HepG2 (cell line): ENCODE results near the gene LARP4. TPM values are rescaled to one million over a fixed set of nuclear protein-coding genes. Genes with fewer than 3 reads are reported as not detected.

Source experiments
- ATAC-seq: fragments of 200-7000 bp; cut with Tn5 transposase; 3 replicates; pipeline ENCODE4 v1.9.1; 2020; ENCODE audit warnings: mild to moderate bottlenecking, moderate library complexity
- BruUV-seq: library from RNA; stranded (reverse); fragments of 400-500 nt; replicated peaks from 2 replicates; lab custom pipeline; 2021; lab: Mats Ljungman, UMichigan
- CTCF ChIA-PET: fragments of 300-600 bp; formaldehyde crosslinking; extraction: SDS; loops from one replicate; lab custom pipeline; 2021; ENCODE audit warnings: low total read pairs, inconsistent platforms, low intra/inter-chr PET ratio; lab: Yijun Ruan, JAX
- POLR2A ChIA-PET: fragments of 350-600 bp; sonication (Branson Sonifier 250); formaldehyde crosslinking; loops from one replicate; lab custom pipeline; 2020; ENCODE audit warnings: antibody characterized with exemption, inconsistent platforms; lab: Yijun Ruan, JAX
- DNase-seq: peaks from one replicate; pipeline ENCODE4 v3.0.0-alpha.2; 2015; ENCODE audit warnings: low spot score
- FAIRE-seq: peaks from 3 replicates; lab custom pipeline; 2011; peaks lifted over from hg19 to GRCh38; lab: Jason Lieb, UNC
- H2AFZ ChIP-seq: one replicate; pipeline ENCODE4 v1.6.1; 2011; ENCODE audit warnings: low read length, inconsistent platforms
- H3K27ac ChIP-seq: fragments of 300-600 bp; 3 replicates; pipeline ENCODE4 v1.8.0; 2011; ENCODE audit warnings: mixed run types, mild to moderate bottlenecking, mixed read lengths, low read length, inconsistent platforms; ENCODE audit not compliant: insufficient read depth; ENCODE audit errors: extremely low read length
- H3K27me3 ChIP-seq, 2 experiments: fragments of 200-600 bp in 1 of 2; 2 replicates in 1 of 2; 3 replicates in 1 of 2; pipeline versions ENCODE4 v1.6.0 to v1.8.0; 2011; ENCODE audit warnings: low read length in 2 of 2, mild to moderate bottlenecking in 2 of 2, moderate library complexity in 2 of 2, inconsistent platforms in 1 of 2; ENCODE audit not compliant: insufficient read depth in 2 of 2, control insufficient read depth in 1 of 2
- H3K36me3 ChIP-seq, 2 experiments: fragments of 200-600 bp in 1 of 2; replicated peaks in 1 of 2; 2 replicates in 1 of 2; 3 replicates in 1 of 2; pipeline versions ENCODE4 v1.5.1 to v1.8.0; 2011; ENCODE audit warnings: low read length in 2 of 2, inconsistent platforms in 1 of 2; ENCODE audit not compliant: insufficient read depth in 2 of 2, control insufficient read depth in 1 of 2
- H3K4me1 ChIP-seq: 2 replicates; pipeline ENCODE4 v1.5.1; 2012; ENCODE audit warnings: low read length, inconsistent platforms; ENCODE audit not compliant: insufficient read depth
- H3K4me2 ChIP-seq: 2 replicates; pipeline ENCODE4 v1.6.0; 2011; ENCODE audit warnings: low read depth, low read length, inconsistent platforms
- H3K4me3 ChIP-seq, 3 experiments: fragments of 200-600 bp in 1 of 3; sonication (generic), shearing (Covaris generic) in 1 of 3; replicated peaks in 1 of 3; 2 replicates each; pipeline ENCODE4 v1.5.1; 2011 to 2016; ENCODE audit warnings: low read length in 3 of 3, inconsistent platforms in 2 of 3, low read depth in 2 of 3, mild to moderate bottlenecking in 2 of 3, control low read depth in 1 of 3, mixed read lengths in 1 of 3; ENCODE audit not compliant: insufficient read depth in 1 of 3
- H3K79me2 ChIP-seq: one replicate; pipeline ENCODE4 v1.6.1; 2011; ENCODE audit warnings: low read length, inconsistent platforms; ENCODE audit not compliant: insufficient read depth
- H3K9ac ChIP-seq: 2 replicates; pipeline ENCODE4 v1.6.0; 2011; ENCODE audit warnings: mild to moderate bottlenecking, low read depth, low read length, inconsistent platforms; ENCODE audit not compliant: insufficient read depth
- H3K9me3 ChIP-seq: 2 replicates; pipeline ENCODE4 v1.5.1; 2012; ENCODE audit warnings: mild to moderate bottlenecking, low read length
- H4K20me1 ChIP-seq: 2 replicates; pipeline ENCODE4 v1.6.0; 2011; ENCODE audit warnings: inconsistent platforms, mild to moderate bottlenecking, low read length, moderate library complexity; ENCODE audit not compliant: insufficient read depth
- BRCA1 ChIP-seq: sonication (generic); formaldehyde crosslinking; IDR thresholded peaks from 2 replicates; pipeline ENCODE4 v1.4.0; 2020; ENCODE audit warnings: missing genetic modification reagents
- DMAP1 ChIP-seq: IDR thresholded peaks from 2 replicates; pipeline ENCODE4 v1.6.1; 2016
- MAFG ChIP-seq: sonication (generic); formaldehyde crosslinking; IDR thresholded peaks from 2 replicates; pipeline ENCODE4 v1.5.1; 2020; ENCODE audit warnings: mild to moderate bottlenecking, missing genetic modification reagents
- ZMYM3 ChIP-seq: sonication (generic); formaldehyde crosslinking; IDR thresholded peaks from 2 replicates; pipeline ENCODE4 v1.5.1; 2020; ENCODE audit warnings: mild to moderate bottlenecking, missing genetic modification reagents
- ZNF567 ChIP-seq: sonication (generic); formaldehyde crosslinking; IDR thresholded peaks from 2 replicates; pipeline ENCODE4 v1.8.1; 2023; ENCODE audit warnings: mild to moderate bottlenecking, missing genetic modification reagents, borderline replicate concordance
- ZNF782 ChIP-seq: sonication (generic); formaldehyde crosslinking; IDR thresholded peaks from 2 replicates; pipeline ENCODE4 v1.4.0; 2020; ENCODE audit warnings: missing genetic modification reagents, mild to moderate bottlenecking, borderline replicate concordance
- WGBS: methylation state at CpG from one replicate; pipeline ENCODE4 v1.1.6; 2017; ENCODE audit warnings: low lambda C conversion rate; 5-methylcytosine and 5-hydroxymethylcytosine counted together
- in situ Hi-C: cut with HindIII; loops from 2 replicates; pipeline ENCODE4 v1.10.0; 2017; ENCODE audit warnings: low pct_unique_long_range_greater_than_20kb; ENCODE audit not compliant: extremely low pct_ligation_motif_present
- intact Hi-C: fragments of 100-400 bp; cut with micrococcal nuclease; formaldehyde crosslinking; loops from one replicate; pipeline ENCODE4 v1.10.0; 2022; ENCODE audit not compliant: unreplicated experiment
- polyA plus RNA-seq, 8 experiments: library from polyadenylated mRNA; depleted of rRNA in 3 of 8; stranded (reverse) in 7 of 8; unstranded in 1 of 8; fragments of >200 nt; fragmentation: Illumina TruSeq in 4 of 8; extraction: Trizol in 4 of 8; gene quantifications; 2 replicates each; pipeline versions ENCODE4 v1.2.1 to v1.2.3, GENCODE V29; 2011 to 2016; ENCODE audit warnings: low read depth in 4 of 8, missing spikeins in 1 of 8, mixed read lengths in 1 of 8; ENCODE audit not compliant: insufficient read depth in 1 of 8
- total RNA-seq, 5 experiments: library from RNA; depleted of rRNA; stranded (reverse); fragments of >200 nt; fragmentation: Illumina TruSeq; extraction: Trizol; gene quantifications; 2 replicates each; pipeline ENCODE4 v1.2.3, GENCODE V29; 2016; ENCODE audit warnings: low read depth in 1 of 5
- TF ChIP-seq, protein P1 (sequence below): sonication (generic); formaldehyde crosslinking; IDR thresholded peaks from 2 replicates; pipeline ENCODE4 v1.5.0; 2020; ENCODE audit warnings: mild to moderate bottlenecking, missing genetic modification reagents
- TF ChIP-seq, protein P2 (sequence below): sonication (generic); formaldehyde crosslinking; IDR thresholded peaks from 2 replicates; pipeline ENCODE4 v1.8.0; 2022; ENCODE audit warnings: low read depth, missing genetic modification reagents

The LARP4 gene
- total and polyA plus RNA-seq, 2 of the 13 experiments (the other 11 are each of a cell fraction or from before 2014, with no cell fraction given), result 16.4 to 42.7 TPM

DNA sequence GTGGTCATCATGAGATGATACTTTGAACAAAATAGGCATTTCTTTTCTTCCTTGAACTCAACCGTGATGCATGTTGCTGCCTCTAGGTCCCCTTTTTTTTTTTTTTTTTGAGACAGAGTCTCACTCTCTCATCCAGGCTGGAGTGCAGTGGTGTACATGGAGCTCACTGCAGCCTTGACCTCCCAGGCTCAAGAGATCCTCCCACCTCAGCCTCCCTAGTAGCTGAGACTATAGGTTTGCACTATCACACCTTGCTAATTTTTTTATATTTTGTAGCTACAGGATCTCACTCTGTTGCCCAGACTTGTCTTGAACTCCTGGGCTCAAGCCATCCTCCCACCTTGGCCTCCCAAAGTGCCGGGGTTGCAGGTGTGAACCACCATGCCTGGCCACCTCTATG, 124.7 kb downstream of the LARP4 start:
- intact Hi-C loops (loop anchor here (1.0 kb wide), 1 partner anchor 10 kb away; no protein-coding TSS in a partner anchor), in situ Hi-C loops (no loop called here)
- Histone ChIP-seq H3K4me2 (peak overlapping the region; percentile 79), H2AFZ (no peak overlapping the region), H3K4me3 (peak overlapping the region in 2 of 3 experiments; percentile 27 to 48; a peak in 1 of 6 replicates), H3K4me1 (peaks cover 94% of the 10 kb centered on the region), H4K20me1 (no peaks in the 10 kb centered on the region), H3K27me3 (no peaks in the 10 kb centered on the region), H3K27ac (peak overlapping the region; percentile 99), H3K79me2 (peaks cover 88% of the 10 kb centered on the region), H3K36me3 (0 out of 5 replicates have a peak, but pooled peaks cover 0 to 4% of the 10 kb centered on the region in 2 experiments), H3K9ac (peak overlapping the region; percentile 83), H3K9me3 (no peaks in the 10 kb centered on the region)
- POLR2A ChIA-PET, result interaction anchor here (1.3 to 3.8 kb wide), 6 partner anchors 9 to 22 kb away, joined by 3 to 27 read pairs (median 10); partner anchors contain the start of gene DIP2B
- DNase-seq, result no peak
- FAIRE-seq, result no peak
- CTCF ChIA-PET, result no interaction called here
- no peak for ATAC-seq
- WGBS, result 85% methylated on average over 2 of the region's 2 CpGs
- no peak for TF ChIP-seq MAFG (CRISPR knock-in tag)
- no peak for TF ChIP-seq DMAP1 (CRISPR knock-in tag)
- TF ChIP-seq BRCA1 (CRISPR knock-in tag), result no peak
- TF ChIP-seq ZNF567 (CRISPR knock-in tag), result no peak
- TF ChIP-seq, protein P1, sequence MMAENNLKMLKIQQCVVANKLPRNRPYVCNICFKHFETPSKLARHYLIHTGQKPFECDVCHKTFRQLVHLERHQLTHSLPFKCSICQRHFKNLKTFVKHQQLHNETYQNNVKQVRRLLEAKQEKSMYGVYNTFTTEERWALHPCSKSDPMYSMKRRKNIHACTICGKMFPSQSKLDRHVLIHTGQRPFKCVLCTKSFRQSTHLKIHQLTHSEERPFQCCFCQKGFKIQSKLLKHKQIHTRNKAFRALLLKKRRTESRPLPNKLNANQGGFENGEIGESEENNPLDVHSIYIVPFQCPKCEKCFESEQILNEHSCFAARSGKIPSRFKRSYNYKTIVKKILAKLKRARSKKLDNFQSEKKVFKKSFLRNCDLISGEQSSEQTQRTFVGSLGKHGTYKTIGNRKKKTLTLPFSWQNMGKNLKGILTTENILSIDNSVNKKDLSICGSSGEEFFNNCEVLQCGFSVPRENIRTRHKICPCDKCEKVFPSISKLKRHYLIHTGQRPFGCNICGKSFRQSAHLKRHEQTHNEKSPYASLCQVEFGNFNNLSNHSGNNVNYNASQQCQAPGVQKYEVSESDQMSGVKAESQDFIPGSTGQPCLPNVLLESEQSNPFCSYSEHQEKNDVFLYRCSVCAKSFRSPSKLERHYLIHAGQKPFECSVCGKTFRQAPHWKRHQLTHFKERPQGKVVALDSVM (CRISPR knock-in tag), result peak; percentile 93
- TF ChIP-seq ZMYM3, result peak; percentile 57; the same call in 1 of the 2 replicates
- TF ChIP-seq, protein P2, sequence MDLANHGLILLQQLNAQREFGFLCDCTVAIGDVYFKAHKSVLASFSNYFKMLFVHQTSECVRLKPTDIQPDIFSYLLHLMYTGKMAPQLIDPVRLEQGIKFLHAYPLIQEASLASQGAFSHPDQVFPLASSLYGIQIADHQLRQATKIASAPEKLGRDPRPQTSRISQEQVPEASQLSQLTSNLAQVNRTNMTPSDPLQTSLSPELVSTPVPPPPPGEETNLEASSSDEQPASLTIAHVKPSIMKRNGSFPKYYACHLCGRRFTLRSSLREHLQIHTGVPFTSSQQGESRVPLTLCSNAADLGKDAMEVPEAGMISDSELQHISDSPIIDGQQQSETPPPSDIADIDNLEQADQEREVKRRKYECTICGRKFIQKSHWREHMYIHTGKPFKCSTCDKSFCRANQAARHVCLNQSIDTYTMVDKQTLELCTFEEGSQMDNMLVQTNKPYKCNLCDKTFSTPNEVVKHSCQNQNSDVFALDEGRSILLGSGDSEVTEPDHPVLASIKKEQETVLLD (CRISPR knock-in tag), result no peak
- TF ChIP-seq ZNF782, result no peak
- BruUV-seq, result no TSS peak
